Measurements from ENCODE around the gene LARP4.
"Not testable (repeated sequence)": the region's sequence is repeated elsewhere in the genome, so short reads cannot be mapped to it uniquely, and the experiment has no call there.

LARP4 gene

GRCh38 chr12:50482571-50482970 lies 81.9 kb downstream of the LARP4 start:
- DNase-seq (ENCODE audit: low read depth, low spot score) = no peak

DNA sequence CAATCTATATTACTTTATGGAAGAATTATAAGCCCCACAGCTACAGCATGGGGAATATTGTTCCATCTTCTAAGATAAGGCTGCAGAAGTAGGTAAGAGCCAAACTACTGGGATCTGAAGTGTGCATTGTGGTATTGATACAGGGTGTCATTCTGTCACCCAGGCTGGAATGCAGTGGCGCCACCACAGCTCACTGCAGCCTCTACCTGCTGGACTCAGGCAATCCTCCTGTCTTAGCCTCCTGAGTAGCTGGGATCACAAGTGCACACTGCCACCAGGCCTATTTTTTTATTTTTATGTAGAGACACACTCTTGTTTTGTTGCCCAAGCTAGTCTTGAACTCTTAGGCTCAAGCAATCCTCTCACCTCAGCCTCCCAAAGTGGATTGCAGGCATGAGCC lies 82.8 kb downstream of the LARP4 start:
- DNase-seq (ENCODE audit: low read depth, low spot score) = no peak

DNA sequence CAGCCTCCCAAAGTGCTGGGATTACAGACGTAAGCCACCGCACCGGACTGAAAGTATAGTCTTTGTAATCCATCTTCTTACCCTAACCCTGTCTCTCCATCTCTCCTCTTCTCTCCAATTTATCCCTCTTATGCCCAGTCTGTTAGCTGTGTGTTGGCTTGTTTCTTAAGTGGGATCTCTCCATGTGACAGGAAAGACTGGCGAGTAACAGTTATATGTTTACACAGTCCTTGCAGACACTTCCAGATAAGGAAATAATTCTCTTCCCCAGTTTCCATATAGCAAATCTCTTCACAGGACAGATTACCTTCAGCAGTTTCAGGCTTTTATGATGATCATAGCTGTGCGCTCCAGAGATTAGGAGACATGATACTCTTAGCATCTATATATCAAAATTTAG lies 88.1 kb downstream of the LARP4 start:
- DNase-seq (ENCODE audit: low read depth, low spot score) = no peak

DNA sequence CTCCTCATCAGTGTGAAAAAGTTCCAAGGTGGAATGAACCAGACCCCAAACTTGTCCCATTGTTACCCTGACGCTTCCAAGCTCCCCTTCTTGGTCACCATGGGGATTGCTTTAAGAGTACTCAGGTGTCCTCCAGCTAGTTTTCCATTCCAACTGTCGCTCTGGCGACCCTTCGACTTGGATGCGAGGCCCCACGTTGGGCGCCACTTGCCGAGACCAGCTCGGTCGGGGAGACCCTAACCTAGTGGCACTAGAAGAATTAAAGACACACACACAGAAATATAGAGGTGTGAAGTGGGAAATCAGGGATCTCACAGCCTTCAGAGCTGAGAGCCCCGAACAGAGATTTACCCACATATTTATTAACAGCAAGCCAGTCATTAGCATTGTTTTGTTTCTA lies 97.4 kb downstream of the LARP4 start:
- DNase-seq (ENCODE audit: low read depth, low spot score) = not testable (repeated sequence)

GRCh38 chr12:50504798-50505674 lies 104.4 kb downstream of the LARP4 start, which contains the start of gene DIP2B:
Gene DIP2B (plus strand): TSS chr12:50504985. CDS start chr12:50505141, 156 bp downstream.
- peak; percentile 94 for DNase-seq (ENCODE audit: low read depth, low spot score)

GRCh38 chr12:50505675-50506530 lies 105.2 kb downstream of the LARP4 start:
- DNase-seq (ENCODE audit: low read depth, low spot score) = no peak

GRCh38 chr12:50506753-50507473 lies 106.2 kb downstream of the LARP4 start:
- DNase-seq (ENCODE audit: low read depth, low spot score) = no peak

DNA sequence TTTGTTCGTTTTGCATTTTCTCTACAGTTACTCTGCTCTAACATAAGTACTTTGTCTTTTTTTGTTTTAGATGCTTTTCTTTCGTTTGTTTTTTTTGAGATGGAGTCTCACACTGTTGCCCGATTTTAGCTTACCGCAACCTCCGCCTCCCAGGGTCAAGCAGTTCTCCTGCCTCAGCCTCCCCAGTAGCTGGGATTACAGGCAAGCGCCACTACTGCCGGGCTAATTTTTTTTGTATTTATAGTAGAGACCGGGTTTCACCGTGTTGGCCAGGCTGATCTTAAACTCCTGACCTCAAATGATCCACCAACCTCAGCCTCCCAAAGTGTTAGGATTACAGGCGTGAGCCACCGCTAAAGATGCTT lies 106.8 kb downstream of the LARP4 start:
- no peak for DNase-seq (ENCODE audit: low read depth, low spot score)

DNA sequence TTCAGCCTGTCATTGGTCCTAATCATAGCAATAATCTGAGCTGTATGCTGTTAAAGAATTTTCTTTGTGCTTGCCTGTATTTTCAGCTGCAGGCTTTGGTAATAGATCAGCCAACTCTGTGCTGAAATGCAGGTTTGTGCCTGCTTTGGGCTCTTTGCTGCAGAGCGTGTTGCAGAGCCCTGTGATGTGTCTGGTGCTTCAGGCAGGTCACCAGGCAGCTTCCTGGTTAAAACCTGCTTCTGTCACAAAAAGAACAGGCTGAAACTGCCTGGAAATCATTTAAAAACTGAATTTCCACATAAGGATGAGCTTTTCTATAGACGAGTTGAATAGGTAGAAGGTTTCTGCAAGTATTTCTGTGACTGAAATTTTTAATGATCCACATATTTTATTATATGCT lies 107.2 kb downstream of the LARP4 start:
- no peak for DNase-seq (ENCODE audit: low read depth, low spot score)

- no peak for DNase-seq (ENCODE audit: low read depth, low spot score)
Observed at GRCh38 chr12:50508414-50508813, 107.7 kb downstream of the LARP4 start.

- no peak for DNase-seq (ENCODE audit: low read depth, low spot score)
Observed at GRCh38 chr12:50508970-50509663, 108.4 kb downstream of the LARP4 start.

- no peak for DNase-seq (ENCODE audit: low read depth, low spot score)
Observed at GRCh38 chr12:50514526-50515276, 114.0 kb downstream of the LARP4 start.

DNA sequence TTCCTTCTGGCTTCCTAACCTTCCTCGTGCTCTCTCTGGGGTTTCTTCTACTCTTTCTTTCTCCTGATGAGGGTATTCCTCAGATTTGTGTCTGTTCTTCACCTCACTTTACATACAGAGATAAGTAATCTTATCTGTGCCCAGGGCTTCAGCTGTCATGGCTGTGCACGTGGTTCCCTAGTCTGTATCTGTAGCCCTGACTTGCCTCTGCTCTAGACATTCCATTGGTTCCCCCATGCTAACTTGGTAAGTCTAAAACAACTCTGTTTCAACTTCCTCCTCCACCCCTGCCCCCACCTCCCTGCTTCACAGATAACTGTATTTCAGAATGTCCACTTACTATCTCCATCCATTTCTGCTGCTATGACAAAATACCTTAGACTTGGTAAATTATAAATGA lies 114.9 kb downstream of the LARP4 start:
- no peak for DNase-seq (ENCODE audit: low read depth, low spot score)

- DNase-seq (ENCODE audit: low read depth, low spot score) = no peak
Observed at GRCh38 chr12:50517421-50518048, 116.8 kb downstream of the LARP4 start.

DNA sequence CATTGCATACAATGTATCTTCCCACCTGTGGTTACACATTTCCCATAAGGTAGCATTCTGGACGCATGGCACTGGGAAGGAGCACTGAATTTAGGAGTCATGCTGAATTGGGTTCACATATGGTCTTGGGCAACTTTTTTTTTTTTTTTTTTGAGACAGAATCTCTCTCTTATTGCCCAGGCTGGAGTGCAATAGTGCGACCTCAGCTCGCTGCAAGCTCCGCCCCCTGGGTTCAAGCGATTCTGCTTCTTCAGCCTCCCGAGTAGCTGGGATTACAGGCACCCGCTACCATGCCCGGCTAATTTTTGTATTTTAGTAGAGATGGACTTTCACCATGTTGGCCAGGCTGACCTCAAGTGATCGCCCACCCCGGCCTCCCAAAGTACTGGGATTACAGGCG lies 117.4 kb downstream of the LARP4 start:
- DNase-seq (ENCODE audit: low read depth, low spot score) = no peak

GRCh38 chr12:50519353-50519752 lies 118.7 kb downstream of the LARP4 start:
- no peak for DNase-seq (ENCODE audit: low read depth, low spot score)

- no peak for DNase-seq (ENCODE audit: low read depth, low spot score)
Observed at GRCh38 chr12:50520416-50521207, 119.9 kb downstream of the LARP4 start.

- DNase-seq (ENCODE audit: low read depth, low spot score) = not testable (repeated sequence)
Observed at GRCh38 chr12:50521781-50522180, 121.1 kb downstream of the LARP4 start.

DNA sequence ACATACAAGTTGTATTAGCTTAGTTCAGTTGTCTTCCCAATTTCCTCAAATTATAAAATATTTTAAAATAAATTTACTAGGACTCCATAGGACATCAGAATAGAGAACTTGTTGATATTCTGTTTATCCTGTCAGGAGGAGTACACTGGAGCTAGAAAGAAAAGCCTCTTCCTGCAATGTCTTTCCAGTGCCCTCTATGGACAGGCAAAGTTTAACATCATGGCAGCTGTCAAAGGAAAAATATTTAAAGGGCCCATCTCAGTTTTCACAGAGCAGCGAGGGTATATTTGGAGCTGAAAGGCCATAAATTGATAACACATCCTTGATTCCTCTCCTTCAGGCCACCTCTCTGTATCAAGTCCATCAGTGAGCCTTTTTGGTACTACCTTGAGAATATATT lies 123.1 kb downstream of the LARP4 start:
- no peak for DNase-seq (ENCODE audit: low read depth, low spot score)
